ENCODE results near the gene MLIP. TPM values are rescaled to one million over a fixed set of nuclear protein-coding genes. Genes with fewer than 3 reads are reported as not detected.

The MLIP gene
- total and polyA plus RNA-seq, 2 of the 8 experiments (the other 6 are each of a cell fraction or from before 2014, with no cell fraction given) = not detected

GRCh38 chr6:54315656-54316055 is 204.4 kb downstream of the MLIP start (continued):
- TF ChIP-seq CHD7 (IDR thresholded peaks at IDR 0.05; ENCODE audit: insufficient replicate concordance, low read length) = no peak
